Right cardiac atrium (tissue), 5 donors: ENCODE data around the gene CXCL13. TPM values are rescaled to one million over a fixed set of nuclear protein-coding genes. Genes with fewer than 3 reads are reported as not detected.
"Not testable (repeated sequence)": the region's sequence is repeated elsewhere in the genome, so short reads cannot be mapped to it uniquely, and the experiment has no call there.

Experiments used
- ATAC-seq, 2 donors: fragments of 200-7000 bp; cut with Tn5 transposase; one replicate each; pipeline versions ENCODE4 v1.8.0 to v1.9.1; 2020; ENCODE audit warnings: moderate library complexity in 2 of 2, mild to moderate bottlenecking in 1 of 2
- DNase-seq, 3 donors: peaks; one replicate each; pipeline ENCODE4 v3.0.0-alpha.2; 2020
- H3K27ac ChIP-seq: one replicate; pipeline ENCODE4 v1.5.1; 2013; ENCODE audit warnings: mild to moderate bottlenecking, low read length, control low read depth, moderate library complexity
- H3K27me3 ChIP-seq: one replicate; pipeline ENCODE4 v1.6.1; 2013; ENCODE audit not compliant: control insufficient read depth, insufficient read depth
- H3K4me1 ChIP-seq: one replicate; pipeline ENCODE4 v1.6.1; 2013; ENCODE audit warnings: low read length; ENCODE audit not compliant: control insufficient read depth, insufficient read depth
- H3K4me3 ChIP-seq: one replicate; pipeline ENCODE4 v1.5.1; 2013; ENCODE audit warnings: low read length, control low read depth
- H3K9me3 ChIP-seq: one replicate; pipeline ENCODE4 v1.6.1; 2013; ENCODE audit warnings: low read length; ENCODE audit not compliant: control insufficient read depth
- WGBS: extraction: QIAGEN DNeasy Blood & Tissue Kit; methylation state at CpG from one replicate; pipeline ENCODE4 v1.1.7; 2013; 5-methylcytosine and 5-hydroxymethylcytosine counted together
- intact Hi-C, 4 donors: fragments of 100-400 bp; cut with DNase I; formaldehyde crosslinking; loops; one replicate each; pipeline versions ENCODE4 v1.11.0 to v1.14.0; 2022 to 2023
- long read RNA-seq, 4 donors: library from polyadenylated mRNA; unstranded; transcript quantifications; one replicate each; pipeline ENCODE4 v2.0.0, GENCODE V29; 2020 to 2021
- polyA plus RNA-seq: library from polyadenylated mRNA; stranded (reverse); fragments of 200-250 nt; gene quantifications from one replicate; pipeline ENCODE4 v1.2.3, GENCODE V29; 2013
- total RNA-seq, 4 donors: library from RNA; stranded (reverse); fragmentation: NEBNext Ultra II Directional; extraction: Animal tissue kit (Norgen Biotek cat#: 25700); gene quantifications; one replicate each; pipeline ENCODE4 v1.2.1, GENCODE V29; 2021
- donor health status: healthy with polysubstance abuse.
- donor health status: DM: no; HTN: yes; CAD: no.
- donor health status: DM: no; HTN: no; CAD: no.
- donor health status: DM: no; HTN: yes; CAD: no; lungs with severe emphysema.
- donor health status: DM: yes; HTN: yes; CAD: no.

The CXCL13 gene, protein sequence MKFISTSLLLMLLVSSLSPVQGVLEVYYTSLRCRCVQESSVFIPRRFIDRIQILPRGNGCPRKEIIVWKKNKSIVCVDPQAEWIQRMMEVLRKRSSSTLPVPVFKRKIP
- not detected for total RNA-seq
- not detected for polyA plus RNA-seq
- long read RNA-seq, donor 1, result 0 reads
- long read RNA-seq, donor 2, result 0 reads
- long read RNA-seq, donor 3, result 0 reads
- long read RNA-seq, donor 4, result 0 reads

DNA sequence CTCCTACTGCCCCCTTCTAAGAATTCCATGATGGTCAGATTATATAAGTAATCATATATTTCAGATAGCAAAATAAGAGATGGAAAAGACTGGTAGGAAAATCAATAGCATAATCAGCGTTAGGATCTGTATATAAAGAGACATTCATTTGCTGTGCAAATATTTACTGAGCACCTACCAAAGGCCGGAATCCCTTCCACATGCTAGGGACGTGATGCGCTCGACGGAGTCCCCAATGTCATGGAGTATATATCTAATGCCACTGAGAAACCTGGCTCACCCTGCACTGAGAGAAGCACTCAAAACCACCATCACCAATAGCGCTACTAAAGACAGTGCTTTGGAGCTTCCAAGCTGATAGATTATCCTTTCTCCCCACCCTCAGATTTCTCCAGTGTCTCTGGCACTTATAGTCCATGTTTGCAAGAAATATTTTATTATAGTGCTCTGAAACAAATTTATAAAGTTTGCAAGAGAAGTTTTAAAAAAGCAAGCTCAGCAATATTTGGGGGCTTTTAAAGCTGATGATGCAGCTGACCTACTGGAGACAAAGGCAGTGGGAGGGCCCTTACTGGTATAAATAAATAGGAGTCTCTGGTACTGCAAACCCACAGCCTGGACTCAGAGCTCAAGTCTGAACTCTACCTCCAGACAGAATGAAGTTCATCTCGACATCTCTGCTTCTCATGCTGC is at the start of gene CXCL13:
TSS of gene CXCL13 (plus strand) at position 611 of the 693 bp plus-strand sequence. CDS start at position 657, 46 bp downstream.
- intact Hi-C loops, result loop anchor here in 1 of 4 donors (10.0 kb wide), 1 partner anchor 141 kb away; no protein-coding TSS in a partner anchor
- no peak within 1 kb of the TSS for H3K27ac ChIP-seq
- H3K4me3 ChIP-seq, result no peak within 1 kb of the TSS
- DNase-seq, result no peak
- no peaks in the 10 kb centered on the region for H3K27me3 ChIP-seq
- H3K4me1 ChIP-seq, result no peaks in the 10 kb centered on the region
- WGBS, result 91% methylated on average over 8 of the region's 8 CpGs
- no peaks in the 10 kb centered on the region for H3K9me3 ChIP-seq
- no peak for ATAC-seq

DNA sequence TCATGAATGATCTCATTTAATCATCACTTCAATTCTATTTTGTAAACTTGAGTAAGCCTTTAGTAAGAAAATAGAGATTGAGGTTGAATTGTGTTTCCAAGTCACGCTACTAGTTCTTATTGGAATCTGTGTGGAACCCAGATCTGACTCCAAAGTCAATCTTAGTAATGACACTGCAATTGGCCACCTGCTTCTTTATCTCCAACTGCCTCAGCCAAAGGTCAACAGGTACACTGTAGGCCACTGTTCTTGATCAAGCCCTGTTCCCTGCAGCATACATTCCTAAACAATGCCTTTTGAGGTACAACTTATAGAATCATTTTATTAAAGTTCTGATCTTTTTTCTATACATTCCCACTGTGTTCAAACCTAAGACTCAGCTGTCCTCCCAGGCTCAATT is 45.5 kb upstream of the CXCL13 start:
- H3K27ac ChIP-seq, result no peak overlapping the region
- intact Hi-C loops, result no loop called here
- no peaks in the 10 kb centered on the region for H3K9me3 ChIP-seq
- no peaks in the 10 kb centered on the region for H3K27me3 ChIP-seq
- no peaks in the 10 kb centered on the region for H3K4me1 ChIP-seq
- no peak for ATAC-seq
- H3K4me3 ChIP-seq, result no peak overlapping the region
- WGBS, result 78% methylated on average over 1 of the region's 1 CpG
- DNase-seq, result no peak

DNA sequence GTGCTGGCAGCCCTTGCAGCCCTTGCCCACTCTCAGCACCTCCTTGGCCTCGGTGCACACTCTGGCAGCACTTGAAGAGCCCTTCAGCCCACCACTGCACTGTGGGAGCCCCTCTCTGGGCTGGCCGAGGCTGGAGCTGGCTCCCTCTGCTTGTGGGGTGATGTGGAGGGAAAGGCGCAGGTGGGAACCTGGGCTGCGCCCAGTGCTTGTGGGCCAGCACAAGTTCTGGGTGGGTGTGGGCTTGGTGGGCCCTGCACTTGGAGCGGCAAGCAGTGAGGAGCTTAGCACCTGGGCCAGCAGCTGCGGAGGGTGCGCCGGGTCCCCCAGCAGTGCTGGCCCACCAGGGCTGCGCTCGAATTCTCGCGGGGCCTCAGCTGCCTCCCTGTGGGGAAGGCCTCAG is 43.9 kb upstream of the CXCL13 start:
- WGBS, result 95% methylated on average over 12 of the region's 12 CpGs
- H3K27ac ChIP-seq, H3K4me3 ChIP-seq, H3K4me1 ChIP-seq, H3K27me3 ChIP-seq, ATAC-seq, intact Hi-C loops, H3K9me3 ChIP-seq: not testable (repeated sequence)
- peak in 1 of 3 donors; percentile 37 for DNase-seq

DNA sequence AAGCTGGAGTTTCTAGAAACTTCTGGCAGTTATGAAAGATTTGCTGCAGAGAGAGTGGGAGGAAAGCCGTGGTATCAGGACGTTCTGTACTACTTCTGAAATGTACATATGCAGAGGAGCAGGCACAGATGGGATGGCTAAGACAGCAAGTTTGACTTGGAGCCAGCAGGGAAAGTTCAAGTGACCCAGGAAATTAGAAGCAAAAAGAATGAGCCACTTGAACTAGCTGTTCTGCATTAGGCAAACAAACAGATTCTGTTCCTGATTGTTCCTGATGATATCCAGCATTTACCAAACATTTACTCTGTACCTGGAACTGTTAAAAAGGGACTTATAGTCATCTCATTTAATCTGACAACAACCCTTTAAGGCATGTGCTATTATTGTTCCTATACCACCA is 41.4 kb upstream of the CXCL13 start:
- ATAC-seq (peak; percentile 41 to 83), DNase-seq (no peak)
- Histone ChIP-seq H3K9me3 (no peaks in the 10 kb centered on the region), H3K4me3 (no peak overlapping the region), H3K4me1 (no peaks in the 10 kb centered on the region), H3K27me3 (no peaks in the 10 kb centered on the region), H3K27ac (no peak overlapping the region)
- 31% methylated on average over 2 of the region's 2 CpGs for WGBS
- intact Hi-C loops, result no loop called here

DNA sequence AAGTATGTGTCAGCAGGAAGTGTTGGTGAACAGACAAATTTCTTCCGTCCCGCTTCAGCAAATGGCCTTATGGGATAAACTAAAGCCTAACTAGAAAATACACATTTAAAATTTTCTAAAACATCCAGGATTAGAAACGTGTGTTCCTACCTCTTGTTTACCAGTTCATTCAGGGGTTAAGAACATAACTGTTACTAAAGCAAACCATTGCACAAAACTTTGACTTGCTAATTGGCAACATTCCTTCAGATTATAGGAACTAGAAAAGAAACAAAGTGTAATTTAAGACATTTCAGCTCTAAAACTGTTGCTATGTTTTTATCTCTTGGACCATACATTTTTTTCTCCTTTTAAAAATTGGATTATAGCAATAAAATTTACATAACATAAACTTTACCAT is 39.5 kb upstream of the CXCL13 start:
- DNase-seq, result no peak
- H3K27me3 ChIP-seq, result no peaks in the 10 kb centered on the region
- no peak overlapping the region for H3K27ac ChIP-seq
- WGBS, result 71% methylated on average over 3 of the region's 3 CpGs
- H3K4me3 ChIP-seq, result no peak overlapping the region
- no peaks in the 10 kb centered on the region for H3K9me3 ChIP-seq
- ATAC-seq, result no peak
- H3K4me1 ChIP-seq, result no peaks in the 10 kb centered on the region
- intact Hi-C loops, result no loop called here

DNA sequence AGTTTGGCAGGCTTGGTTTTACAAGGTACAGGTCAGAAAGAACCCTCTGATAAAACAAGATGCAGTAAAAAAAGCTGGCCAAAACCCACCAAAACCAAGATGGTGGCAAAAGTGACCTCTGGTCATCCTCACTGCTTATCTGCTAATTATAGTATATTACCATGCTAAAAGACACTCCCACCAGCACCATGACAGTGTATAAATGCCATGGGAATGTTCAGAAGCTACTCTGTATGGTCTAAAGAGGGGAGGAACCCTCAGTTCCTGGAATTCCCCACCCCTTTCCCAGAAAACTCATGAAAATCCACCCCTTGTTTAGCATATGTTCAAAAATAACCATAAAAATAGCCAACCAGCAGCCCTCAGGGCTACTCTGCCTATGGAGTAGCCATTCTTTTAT is 38.1 kb upstream of the CXCL13 start:
- DNase-seq (no peak), ATAC-seq (no peak)
- Histone ChIP-seq H3K4me3 (no peak overlapping the region), H3K9me3 (no peaks in the 10 kb centered on the region), H3K27ac (no peak overlapping the region), H3K27me3 (no peaks in the 10 kb centered on the region), H3K4me1 (no peaks in the 10 kb centered on the region)
- intact Hi-C loops, result no loop called here

DNA sequence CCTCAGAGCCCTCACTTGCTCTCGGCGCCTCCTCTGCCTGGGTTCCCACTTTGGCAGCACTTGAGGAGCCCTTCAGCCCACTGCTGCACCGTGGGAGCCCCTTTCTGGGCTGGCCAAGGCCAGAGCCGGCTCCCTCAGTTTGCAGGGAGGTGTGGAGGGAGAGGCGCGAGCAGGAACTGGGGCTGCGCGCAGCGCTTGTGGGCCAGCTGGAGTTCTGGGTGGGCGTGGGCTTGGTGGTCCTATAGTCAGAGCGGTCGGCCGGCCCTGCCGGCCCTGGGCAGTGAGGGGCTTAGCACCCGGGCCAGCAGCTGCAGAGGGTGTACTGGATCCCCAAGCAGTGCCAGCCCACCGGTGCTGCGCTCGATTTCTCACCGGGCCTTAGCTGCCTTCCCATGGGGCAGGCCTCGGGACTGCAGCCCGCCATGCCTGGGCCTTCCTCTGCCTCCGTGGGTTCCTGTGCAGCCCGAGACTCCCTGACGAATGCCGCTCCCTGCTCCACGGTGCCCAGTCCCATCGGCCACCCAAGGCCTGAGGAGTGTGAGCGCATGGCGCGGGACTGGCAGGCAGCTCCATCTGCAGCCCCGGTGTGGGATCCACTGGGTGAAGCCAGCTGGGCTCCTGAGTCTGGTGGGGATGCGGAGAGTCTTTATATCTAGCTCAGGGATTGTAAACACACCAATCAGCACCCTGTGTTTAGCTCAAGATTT is 35.0 kb upstream of the CXCL13 start:
- H3K27ac ChIP-seq, intact Hi-C loops, ATAC-seq, H3K27me3 ChIP-seq, H3K9me3 ChIP-seq, H3K4me1 ChIP-seq, DNase-seq, H3K4me3 ChIP-seq: not testable (repeated sequence)
- 93% methylated on average over 32 of the region's 32 CpGs for WGBS

DNA sequence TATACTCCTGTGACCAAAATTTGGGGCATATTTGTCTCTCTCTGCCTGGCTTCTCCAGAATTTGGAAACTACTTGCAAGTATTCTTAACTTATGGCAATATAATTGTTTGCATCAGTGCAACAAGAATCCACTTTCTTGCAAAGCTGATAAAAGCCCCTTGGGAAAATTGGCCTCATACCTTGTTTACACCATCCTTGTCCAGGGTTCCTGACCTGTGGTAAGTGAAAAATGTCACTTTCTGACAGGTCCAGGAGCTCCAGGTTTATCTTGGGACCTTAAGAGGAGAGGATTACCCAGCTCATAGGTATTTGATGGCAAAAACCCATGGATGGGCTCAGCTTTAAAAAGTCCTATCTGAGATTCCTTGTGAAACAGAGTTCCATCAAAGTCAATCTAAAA is 29.3 kb upstream of the CXCL13 start:
- ATAC-seq (no peak), DNase-seq (no peak)
- intact Hi-C loops, result no loop called here
- no peak overlapping the region for H3K4me3 ChIP-seq
- no peaks in the 10 kb centered on the region for H3K4me1 ChIP-seq
- no peaks in the 10 kb centered on the region for H3K27me3 ChIP-seq
- no peaks in the 10 kb centered on the region for H3K9me3 ChIP-seq
- no peak overlapping the region for H3K27ac ChIP-seq

DNA sequence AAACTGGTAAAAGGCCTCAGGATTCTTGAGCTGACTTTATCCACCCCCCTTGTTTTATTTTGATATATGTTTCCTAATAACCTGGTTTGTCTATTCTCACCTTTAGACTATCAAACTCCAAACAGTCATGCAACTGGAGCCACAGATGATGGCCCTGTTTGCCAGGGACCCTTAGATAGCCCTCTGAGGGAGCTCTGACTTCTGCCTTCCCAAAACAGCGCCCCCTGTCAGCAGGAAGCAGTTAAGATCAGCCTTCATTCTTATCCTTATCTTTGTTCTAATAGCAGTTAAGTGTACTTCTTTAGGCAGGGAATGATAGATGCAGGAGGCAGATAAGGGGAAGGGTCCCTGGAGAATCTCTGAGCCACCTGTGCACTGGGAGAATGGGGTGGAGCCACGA is 27.5 kb upstream of the CXCL13 start:
- 37% methylated on average over 2 of the region's 2 CpGs for WGBS
- H3K9me3 ChIP-seq, result no peaks in the 10 kb centered on the region
- H3K4me1 ChIP-seq, result no peaks in the 10 kb centered on the region
- H3K4me3 ChIP-seq, result no peak overlapping the region
- no peaks in the 10 kb centered on the region for H3K27me3 ChIP-seq
- intact Hi-C loops, result no loop called here
- DNase-seq, result no peak
- no peak for ATAC-seq
- no peak overlapping the region for H3K27ac ChIP-seq

DNA sequence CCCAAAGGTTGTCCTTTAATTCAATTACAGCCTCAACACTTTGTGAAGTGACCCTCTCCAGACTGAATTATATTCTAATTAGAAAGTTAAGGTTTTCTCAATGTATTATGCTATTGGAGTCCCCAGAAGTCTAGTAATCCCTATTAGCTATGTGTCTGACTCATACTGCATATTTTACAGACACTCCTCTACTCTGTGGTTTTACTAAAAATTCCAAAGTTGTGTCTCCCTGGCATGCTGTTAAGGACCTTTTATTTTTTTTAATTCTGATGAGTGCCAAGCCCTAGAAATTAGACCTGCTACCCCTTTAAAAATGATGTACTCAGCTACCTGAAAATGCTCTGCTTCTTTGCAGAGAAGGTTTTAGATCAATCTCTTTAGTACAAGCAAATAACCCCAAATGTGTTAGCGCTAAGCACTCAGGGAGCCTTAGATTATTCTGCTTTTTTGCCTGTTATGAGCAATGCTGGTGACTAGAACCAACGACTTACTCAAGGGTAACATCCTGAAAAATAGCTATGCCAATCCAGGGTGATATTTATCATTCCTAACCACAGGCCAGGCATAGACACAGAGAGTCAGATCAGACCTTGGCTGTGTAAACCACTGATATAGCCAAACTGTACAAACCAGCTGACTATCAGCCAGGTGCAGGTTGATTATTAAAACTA is 26.1 kb upstream of the CXCL13 start:
- intact Hi-C loops, result no loop called here
- WGBS, result 70% methylated on average over 2 of the region's 2 CpGs
- H3K27ac ChIP-seq, result no peak overlapping the region
- no peak overlapping the region for H3K4me3 ChIP-seq
- no peak for ATAC-seq
- no peak for DNase-seq
- no peaks in the 10 kb centered on the region for H3K9me3 ChIP-seq
- H3K27me3 ChIP-seq, result no peaks in the 10 kb centered on the region
- H3K4me1 ChIP-seq, result no peaks in the 10 kb centered on the region

DNA sequence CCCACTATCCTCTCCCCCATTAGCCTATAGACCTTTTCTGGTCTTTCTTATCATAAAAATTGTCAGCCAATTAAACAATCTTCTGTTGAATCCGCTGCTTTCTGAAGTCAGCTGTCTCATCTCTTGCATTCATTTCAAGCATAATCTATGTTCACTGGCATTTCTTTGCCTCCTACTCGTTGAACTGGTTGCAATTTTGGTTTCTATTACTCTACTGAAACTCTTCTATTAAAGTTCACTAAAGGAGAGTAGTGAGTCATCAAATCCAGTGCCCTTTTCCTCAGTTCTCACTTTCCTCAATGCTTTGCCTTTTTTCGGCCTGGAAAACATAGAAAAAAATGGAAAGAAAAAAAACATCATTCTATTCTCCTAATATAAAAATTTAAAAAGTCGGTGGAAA is 23.9 kb upstream of the CXCL13 start:
- ATAC-seq (no peak), DNase-seq (no peak)
- Histone ChIP-seq H3K9me3 (no peaks in the 10 kb centered on the region), H3K27me3 (no peaks in the 10 kb centered on the region), H3K27ac (no peak overlapping the region), H3K4me3 (no peak overlapping the region), H3K4me1 (no peaks in the 10 kb centered on the region)
- 56% methylated on average over 4 of the region's 4 CpGs for WGBS
- intact Hi-C loops, result no loop called here
